SH-SY5Y (cell line): ENCODE measurements around the gene SPON1.

Source experiments
- GATA2 ChIP-seq: IDR thresholded peaks from 2 replicates; pipeline ENCODE4 v1.6.1; 2011; ENCODE audit warnings: mild to moderate bottlenecking, low read depth, low read length
- GATA3 ChIP-seq: IDR thresholded peaks from 2 replicates; pipeline ENCODE4 v1.6.1; 2011; ENCODE audit warnings: low read depth, mild to moderate bottlenecking, low read length, moderate library complexity

Gene SPON1

GRCh38 chr11:14106303-14107049, 144.0 kb downstream of the SPON1 start:
- no peak for TF ChIP-seq GATA3
- TF ChIP-seq GATA2, result no peak

- TF ChIP-seq GATA2, result no peak
- no peak for TF ChIP-seq GATA3
Measured at GRCh38 chr11:14107050-14107430, 144.5 kb downstream of the SPON1 start.

- TF ChIP-seq GATA2 (no peak), GATA3 (no peak)
Measured at GRCh38 chr11:14109742-14110141, 147.2 kb downstream of the SPON1 start.

- TF ChIP-seq GATA3 (no peak), GATA2 (no peak)
Measured at GRCh38 chr11:14110629-14111028, 148.1 kb downstream of the SPON1 start.

GRCh38 chr11:14111496-14111895, 149.0 kb downstream of the SPON1 start:
- no peak for TF ChIP-seq GATA2
- no peak for TF ChIP-seq GATA3

GRCh38 chr11:14112721-14113120, 150.2 kb downstream of the SPON1 start:
- TF ChIP-seq GATA3, result no peak
- no peak for TF ChIP-seq GATA2

GRCh38 chr11:14114269-14114668, 151.7 kb downstream of the SPON1 start:
- TF ChIP-seq GATA3 (no peak), GATA2 (no peak)

- no peak for TF ChIP-seq GATA3
Measured at GRCh38 chr11:14114786-14115185, 152.3 kb downstream of the SPON1 start.

- TF ChIP-seq GATA3 (no peak), GATA2 (no peak)
Measured at GRCh38 chr11:14117632-14118031, 155.1 kb downstream of the SPON1 start.

- TF ChIP-seq GATA3, result no peak
- TF ChIP-seq GATA2, result no peak
Measured at GRCh38 chr11:14118072-14118471, 155.5 kb downstream of the SPON1 start.

GRCh38 chr11:14119357-14119756, 156.8 kb downstream of the SPON1 start:
- TF ChIP-seq GATA2 (no peak), GATA3 (no peak)

- TF ChIP-seq GATA2 (no peak), GATA3 (no peak)
Measured at GRCh38 chr11:14124350-14124749, 161.8 kb downstream of the SPON1 start.

- TF ChIP-seq GATA3 (no peak), GATA2 (no peak)
Measured at GRCh38 chr11:14124886-14125285, 162.4 kb downstream of the SPON1 start.

- no peak for TF ChIP-seq GATA2
- TF ChIP-seq GATA3, result no peak
Measured at GRCh38 chr11:14125529-14125928, 163.0 kb downstream of the SPON1 start.

- TF ChIP-seq GATA2 (no peak), GATA3 (no peak)
Measured at GRCh38 chr11:14127679-14128078, 165.2 kb downstream of the SPON1 start.

GRCh38 chr11:14132312-14132711, 169.8 kb downstream of the SPON1 start:
- TF ChIP-seq GATA2 (no peak), GATA3 (no peak)
